Caco-2 (cell line): Measurements from ENCODE around the gene POFUT1. TPM values are rescaled to one million over a fixed set of nuclear protein-coding genes. Genes with fewer than 3 reads are reported as not detected.
A peak's percentile ranks its signal among the peaks of the same experiment; 100 is the strongest.
"Not testable (repeated sequence)": the region's sequence is repeated elsewhere in the genome, so short reads cannot be mapped to it uniquely, and the experiment has no call there.

ENCODE experiments used
- BruUV-seq: library from RNA; stranded (reverse); fragments of 400-500 nt; replicated peaks from 2 replicates; lab custom pipeline; 2021; lab: Mats Ljungman, UMichigan
- CTCF ChIA-PET: fragments of 300-600 bp; sonication (Branson Sonifier 250); formaldehyde crosslinking; loops from one replicate; lab custom pipeline; 2022; ENCODE audit warnings: antibody characterized with exemption; lab: Charles Lee
- POLR2A ChIA-PET: fragments of 300-600 bp; sonication (Branson Sonifier 250); formaldehyde crosslinking; loops from one replicate; lab custom pipeline; 2022; ENCODE audit warnings: antibody characterized with exemption; lab: Charles Lee
- DNase-seq, 2 experiments: peaks; one replicate each; pipeline versions ENCODE4 v3.0.0 to v3.0.0-alpha.2; 2020 to 2022
- H3K27me3 ChIP-seq: replicated peaks from 2 replicates; pipeline ENCODE4 v1.6.0; 2011; ENCODE audit warnings: low read length; ENCODE audit not compliant: control insufficient read depth, insufficient read depth
- H3K36me3 ChIP-seq: 2 replicates; pipeline ENCODE4 v1.5.1; 2011; ENCODE audit warnings: low read length; ENCODE audit not compliant: control insufficient read depth, insufficient read depth
- H3K4me1 ChIP-seq: fragments of 250-450 bp; sonication (Bioruptor Pico); 2 replicates; pipeline ENCODE4 v1.5.1; 2020; ENCODE audit warnings: mild to moderate bottlenecking
- H3K4me3 ChIP-seq: 2 replicates; pipeline ENCODE4 v1.5.1; 2011; ENCODE audit warnings: low read depth, mild to moderate bottlenecking, control low read depth, low read length
- H3K9me3 ChIP-seq: fragments of 250-450 bp; sonication (Bioruptor Pico); 2 replicates; pipeline ENCODE4 v1.5.1; 2020; ENCODE audit warnings: mild to moderate bottlenecking, moderate library complexity
- H3K27ac Mint-ChIP-seq: one replicate; pipeline ENCODE4 v1.8.0; 2022; ENCODE audit warnings: mixed read lengths; ENCODE audit not compliant: unreplicated experiment
- H3K27me3 Mint-ChIP-seq: one replicate; pipeline ENCODE4 v1.8.0; 2022; ENCODE audit warnings: mixed read lengths; ENCODE audit not compliant: insufficient read depth, unreplicated experiment
- H3K36me3 Mint-ChIP-seq: one replicate; pipeline ENCODE4 v1.8.0; 2022; ENCODE audit warnings: mild to moderate bottlenecking, mixed read lengths; ENCODE audit not compliant: insufficient read depth, unreplicated experiment
- H3K4me1 Mint-ChIP-seq: one replicate; pipeline ENCODE4 v1.8.0; 2022; ENCODE audit warnings: low read depth, mixed read lengths; ENCODE audit not compliant: unreplicated experiment
- H3K4me3 Mint-ChIP-seq: one replicate; pipeline ENCODE4 v1.8.0; 2022; ENCODE audit warnings: mild to moderate bottlenecking, moderate library complexity, mixed read lengths; ENCODE audit not compliant: unreplicated experiment
- H3K9me3 Mint-ChIP-seq: one replicate; pipeline ENCODE4 v1.8.0; 2022; ENCODE audit warnings: mixed read lengths; ENCODE audit not compliant: unreplicated experiment
- intact Hi-C: fragments of 100-400 bp; cut with micrococcal nuclease; formaldehyde crosslinking; loops from one replicate; pipeline ENCODE4 v1.10.0; 2022; ENCODE audit not compliant: unreplicated experiment
- total RNA-seq: library from RNA; stranded (reverse); gene quantifications from 2 replicates; pipeline ENCODE4 v1.2.3, GENCODE V29; 2022
- TF ChIP-seq, protein P1 (sequence below), 2 experiments: fragments of 200-600 bp in 1 of 2; IDR thresholded peaks; 1 replicate in 1 of 2; 2 replicates in 1 of 2; pipeline versions ENCODE4 v1.5.1 to v1.8.0; 2011 to 2022; ENCODE audit warnings: antibody characterized with exemption in 1 of 2, control low read depth in 1 of 2, inconsistent platforms in 1 of 2, low read depth in 1 of 2, low read length in 1 of 2, mild to moderate bottlenecking in 1 of 2, moderate library complexity in 1 of 2; ENCODE audit not compliant: insufficient read depth in 1 of 2, severe bottlenecking in 1 of 2, unreplicated experiment in 1 of 2

POFUT1 gene
- total RNA-seq, 1 experiment from 2014 or later: 158 TPM

- ChIA-PET POLR2A (interaction anchor here (0.6 kb wide), 1 partner anchor 47 kb away, joined by 5 read pairs; no protein-coding TSS in a partner anchor), CTCF (no interaction called here)
- H3K4me1 ChIP-seq: peaks cover 21% of the 10 kb centered on the region
- no peak for DNase-seq
- BruUV-seq: no TSS peak
- Mint-ChIP-seq H3K9me3 (no peaks in the 10 kb centered on the region), H3K27ac (no peak overlapping the region), H3K4me1 (peaks cover 31% of the 10 kb centered on the region), H3K4me3 (no peak overlapping the region), H3K27me3 (no peaks in the 10 kb centered on the region), H3K36me3 (peaks cover 7% of the 10 kb centered on the region)
- H3K4me3 ChIP-seq: no peak overlapping the region
- H3K9me3 ChIP-seq: no peaks in the 10 kb centered on the region
- TF ChIP-seq, protein P1, sequence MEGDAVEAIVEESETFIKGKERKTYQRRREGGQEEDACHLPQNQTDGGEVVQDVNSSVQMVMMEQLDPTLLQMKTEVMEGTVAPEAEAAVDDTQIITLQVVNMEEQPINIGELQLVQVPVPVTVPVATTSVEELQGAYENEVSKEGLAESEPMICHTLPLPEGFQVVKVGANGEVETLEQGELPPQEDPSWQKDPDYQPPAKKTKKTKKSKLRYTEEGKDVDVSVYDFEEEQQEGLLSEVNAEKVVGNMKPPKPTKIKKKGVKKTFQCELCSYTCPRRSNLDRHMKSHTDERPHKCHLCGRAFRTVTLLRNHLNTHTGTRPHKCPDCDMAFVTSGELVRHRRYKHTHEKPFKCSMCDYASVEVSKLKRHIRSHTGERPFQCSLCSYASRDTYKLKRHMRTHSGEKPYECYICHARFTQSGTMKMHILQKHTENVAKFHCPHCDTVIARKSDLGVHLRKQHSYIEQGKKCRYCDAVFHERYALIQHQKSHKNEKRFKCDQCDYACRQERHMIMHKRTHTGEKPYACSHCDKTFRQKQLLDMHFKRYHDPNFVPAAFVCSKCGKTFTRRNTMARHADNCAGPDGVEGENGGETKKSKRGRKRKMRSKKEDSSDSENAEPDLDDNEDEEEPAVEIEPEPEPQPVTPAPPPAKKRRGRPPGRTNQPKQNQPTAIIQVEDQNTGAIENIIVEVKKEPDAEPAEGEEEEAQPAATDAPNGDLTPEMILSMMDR (IDR thresholded peaks at IDR 0.05; ENCODE audit: insufficient read depth in 1 of 2, low read depth in 1 of 2, low read length in 1 of 2, severe bottlenecking in 1 of 2, unreplicated experiment in 1 of 2): no peak
- H3K27me3 ChIP-seq: no peaks in the 10 kb centered on the region
- intact Hi-C loops: loop anchor here (5.0 kb wide), 2 partner anchors 35 to 115 kb away; partner anchors contain the start of genes ASXL1 and KIF3B
- peaks cover 2% of the 10 kb centered on the region; the same call in 1 of the 2 replicates for H3K36me3 ChIP-seq
Measured at GRCh38 chr20:32241807-32242206, 34.1 kb downstream of the POFUT1 start.

GRCh38 chr20:32244150-32244823, 36.6 kb downstream of the POFUT1 start:
- H3K27ac Mint-ChIP-seq: peak overlapping the region; percentile 49

DNA sequence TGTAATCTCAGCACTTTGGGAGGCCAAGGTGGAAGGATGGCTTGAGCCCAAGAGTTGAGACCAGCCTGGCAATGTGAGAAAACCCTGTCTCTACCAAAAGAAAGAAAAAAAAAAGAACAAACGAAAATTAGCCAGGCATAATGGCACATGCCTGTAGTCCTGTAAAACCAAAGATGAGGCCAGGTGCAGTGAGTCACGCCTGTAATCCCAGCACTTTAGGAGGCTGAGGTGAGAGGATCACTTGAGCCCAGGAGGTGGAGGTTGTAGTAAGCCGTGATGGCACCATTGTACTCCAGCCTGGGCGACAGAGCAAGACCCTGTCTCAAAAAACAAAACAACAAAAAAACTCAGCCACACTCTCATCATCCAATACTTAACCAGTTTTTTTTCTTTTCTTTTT, 37.3 kb downstream of the POFUT1 start:
- POLR2A ChIA-PET: no interaction called here
- H3K27me3 Mint-ChIP-seq: no peaks in the 10 kb centered on the region

More at GRCh38 chr20:32244150-32244823, 36.6 kb downstream of the POFUT1 start:
- BruUV-seq: no TSS peak
- Mint-ChIP-seq H3K9me3 (no peaks in the 10 kb centered on the region), H3K4me3 (no peak overlapping the region), H3K4me1 (peaks cover 26% of the 10 kb centered on the region), H3K27me3 (no peaks in the 10 kb centered on the region), H3K36me3 (no peaks in the 10 kb centered on the region)
- H3K4me3 ChIP-seq: no peak overlapping the region
- TF ChIP-seq, protein P1 (IDR thresholded peaks at IDR 0.05; ENCODE audit: insufficient read depth in 1 of 2, low read depth in 1 of 2, low read length in 1 of 2, severe bottlenecking in 1 of 2, unreplicated experiment in 1 of 2): no peak
- DNase-seq: no peak
- H3K36me3 ChIP-seq: no peaks in the 10 kb centered on the region
- H3K27me3 ChIP-seq: no peaks in the 10 kb centered on the region
- H3K4me1 ChIP-seq: peaks cover 21% of the 10 kb centered on the region
- H3K9me3 ChIP-seq: no peaks in the 10 kb centered on the region
- ChIA-PET CTCF (no interaction called here), POLR2A (interaction anchor here (0.6 to 1.0 kb wide), 2 partner anchors 17 to 64 kb away, joined by 3 to 4 read pairs; no protein-coding TSS in a partner anchor)
- intact Hi-C loops: loop anchor here (5.0 kb wide), 2 partner anchors 33 to 113 kb away; partner anchors contain the start of genes ASXL1 and KIF3B

GRCh38 chr20:32246208-32246607, 38.5 kb downstream of the POFUT1 start:
- H3K9me3 Mint-ChIP-seq, H3K4me3 Mint-ChIP-seq, H3K27ac Mint-ChIP-seq, BruUV-seq, H3K4me3 ChIP-seq, H3K27me3 ChIP-seq, H3K9me3 ChIP-seq, H3K27me3 Mint-ChIP-seq, H3K36me3 ChIP-seq, intact Hi-C loops, DNase-seq, H3K36me3 Mint-ChIP-seq, POLR2A ChIA-PET, CTCF ChIA-PET: not testable (repeated sequence)
- peaks cover 14% of the 10 kb centered on the region for H3K4me1 Mint-ChIP-seq
- peaks cover 12% of the 10 kb centered on the region for H3K4me1 ChIP-seq

More for the DNA sequence above, 37.3 kb downstream of the POFUT1 start:
- BruUV-seq: no TSS peak
- no peak overlapping the region for H3K4me3 Mint-ChIP-seq
- no peaks in the 10 kb centered on the region for H3K9me3 Mint-ChIP-seq
- Histone ChIP-seq H3K36me3 (no peaks in the 10 kb centered on the region), H3K27me3 (no peaks in the 10 kb centered on the region), H3K9me3 (no peaks in the 10 kb centered on the region), H3K4me3 (no peak overlapping the region), H3K4me1 (peaks cover 18% of the 10 kb centered on the region)
- no peaks in the 10 kb centered on the region for H3K36me3 Mint-ChIP-seq
- H3K27ac Mint-ChIP-seq: peak overlapping the region; percentile 49
- CTCF ChIA-PET: interaction anchor here (0.7 kb wide), 1 partner anchor 400 kb away, joined by 4 read pairs; no protein-coding TSS in a partner anchor
- TF ChIP-seq, protein P1 (IDR thresholded peaks at IDR 0.05; ENCODE audit: insufficient read depth in 1 of 2, low read depth in 1 of 2, low read length in 1 of 2, severe bottlenecking in 1 of 2, unreplicated experiment in 1 of 2): no peak
- intact Hi-C loops: loop anchor here (5.0 kb wide), 2 partner anchors 32 to 112 kb away; partner anchors contain the start of genes ASXL1 and KIF3B
- peaks cover 21% of the 10 kb centered on the region for H3K4me1 Mint-ChIP-seq
- no peak for DNase-seq
